ENCODE data around the gene PEMT. TPM values are rescaled to one million over a fixed set of nuclear protein-coding genes. Genes with fewer than 3 reads are reported as not detected.

The PEMT gene
- total RNA-seq, 4 donors from 2014 or later = 17.7 to 24.8 (median 20.6) TPM

DNA sequence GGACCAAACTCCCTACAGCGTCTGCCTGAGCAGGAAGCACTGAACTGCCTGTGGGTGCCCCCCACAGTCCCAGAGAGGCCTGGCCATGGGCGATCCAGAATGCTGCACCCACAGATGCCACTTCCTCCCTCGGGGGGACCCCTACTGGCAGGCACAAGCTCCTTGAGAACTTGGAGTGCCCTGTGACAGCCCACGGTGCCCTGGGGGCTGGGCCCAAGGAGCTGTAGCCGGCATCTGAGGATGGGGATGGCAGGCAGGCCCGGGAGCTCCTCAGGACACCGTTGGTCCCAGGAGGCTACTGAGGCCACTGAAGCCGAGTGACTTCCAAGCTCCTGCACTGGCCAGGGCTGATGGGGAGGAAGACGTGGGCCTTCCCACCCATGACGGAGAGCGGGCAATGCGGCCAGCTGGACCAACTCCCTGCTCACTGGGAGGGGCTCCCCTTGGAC is 80.2 kb downstream of the PEMT start:
- no peak for DNase-seq (ENCODE audit: extremely low spot score)
- Histone ChIP-seq H3K36me3 (peaks cover 0 to 6% (median 2%) of the 10 kb centered on the region in 4 donors), H3K4me1 (peaks cover 0 to 4% (median 0%) of the 10 kb centered on the region in 4 donors), H3K4me3 (no peak overlapping the region), H3K27ac (replicated peaks in 1 of 4) (no peak overlapping the region), H3K27me3 (no peaks in the 10 kb centered on the region), H3K9me3 (no peaks in the 10 kb centered on the region)
- TF ChIP-seq EP300 (IDR thresholded peaks at IDR 0.05) (no peak), POLR2AphosphoS5 (IDR thresholded peaks at IDR 0.05) (no peak), POLR2A (IDR thresholded peaks at IDR 0.05; ENCODE audit: low read depth) (no peak)
- TF ChIP-seq, protein P1, sequence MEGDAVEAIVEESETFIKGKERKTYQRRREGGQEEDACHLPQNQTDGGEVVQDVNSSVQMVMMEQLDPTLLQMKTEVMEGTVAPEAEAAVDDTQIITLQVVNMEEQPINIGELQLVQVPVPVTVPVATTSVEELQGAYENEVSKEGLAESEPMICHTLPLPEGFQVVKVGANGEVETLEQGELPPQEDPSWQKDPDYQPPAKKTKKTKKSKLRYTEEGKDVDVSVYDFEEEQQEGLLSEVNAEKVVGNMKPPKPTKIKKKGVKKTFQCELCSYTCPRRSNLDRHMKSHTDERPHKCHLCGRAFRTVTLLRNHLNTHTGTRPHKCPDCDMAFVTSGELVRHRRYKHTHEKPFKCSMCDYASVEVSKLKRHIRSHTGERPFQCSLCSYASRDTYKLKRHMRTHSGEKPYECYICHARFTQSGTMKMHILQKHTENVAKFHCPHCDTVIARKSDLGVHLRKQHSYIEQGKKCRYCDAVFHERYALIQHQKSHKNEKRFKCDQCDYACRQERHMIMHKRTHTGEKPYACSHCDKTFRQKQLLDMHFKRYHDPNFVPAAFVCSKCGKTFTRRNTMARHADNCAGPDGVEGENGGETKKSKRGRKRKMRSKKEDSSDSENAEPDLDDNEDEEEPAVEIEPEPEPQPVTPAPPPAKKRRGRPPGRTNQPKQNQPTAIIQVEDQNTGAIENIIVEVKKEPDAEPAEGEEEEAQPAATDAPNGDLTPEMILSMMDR (IDR thresholded peaks at IDR 0.05) = no peak
- intact Hi-C loops (cut with DNase I) = no loop called here
- WGBS = 75% methylated on average over 7 of the region's 12 CpGs

- peaks cover 0 to 4% (median 0%) of the 10 kb centered on the region in 4 donors for H3K4me1 ChIP-seq
- TF ChIP-seq POLR2AphosphoS5 (IDR thresholded peaks at IDR 0.05) (no peak), POLR2A (IDR thresholded peaks at IDR 0.05; ENCODE audit: low read depth) (no peak), EP300 (IDR thresholded peaks at IDR 0.05) (no peak)
- TF ChIP-seq, protein P1 (IDR thresholded peaks at IDR 0.05) = no peak
- intact Hi-C loops (cut with DNase I) = no loop called here
- H3K36me3 ChIP-seq = peaks cover 0 to 6% (median 2%) of the 10 kb centered on the region in 4 donors
- no peaks in the 10 kb centered on the region for H3K9me3 ChIP-seq
- no peak for DNase-seq (ENCODE audit: extremely low spot score)
- H3K4me3 ChIP-seq = no peak overlapping the region
- no peaks in the 10 kb centered on the region for H3K27me3 ChIP-seq
- 90% methylated on average over 18 of the region's 20 CpGs for WGBS
- no peak overlapping the region for H3K27ac ChIP-seq (replicated peaks in 1 of 4)
These were observed 80.8 kb downstream of the PEMT start for GRCh38 chr17:17510456-17511292.

DNA sequence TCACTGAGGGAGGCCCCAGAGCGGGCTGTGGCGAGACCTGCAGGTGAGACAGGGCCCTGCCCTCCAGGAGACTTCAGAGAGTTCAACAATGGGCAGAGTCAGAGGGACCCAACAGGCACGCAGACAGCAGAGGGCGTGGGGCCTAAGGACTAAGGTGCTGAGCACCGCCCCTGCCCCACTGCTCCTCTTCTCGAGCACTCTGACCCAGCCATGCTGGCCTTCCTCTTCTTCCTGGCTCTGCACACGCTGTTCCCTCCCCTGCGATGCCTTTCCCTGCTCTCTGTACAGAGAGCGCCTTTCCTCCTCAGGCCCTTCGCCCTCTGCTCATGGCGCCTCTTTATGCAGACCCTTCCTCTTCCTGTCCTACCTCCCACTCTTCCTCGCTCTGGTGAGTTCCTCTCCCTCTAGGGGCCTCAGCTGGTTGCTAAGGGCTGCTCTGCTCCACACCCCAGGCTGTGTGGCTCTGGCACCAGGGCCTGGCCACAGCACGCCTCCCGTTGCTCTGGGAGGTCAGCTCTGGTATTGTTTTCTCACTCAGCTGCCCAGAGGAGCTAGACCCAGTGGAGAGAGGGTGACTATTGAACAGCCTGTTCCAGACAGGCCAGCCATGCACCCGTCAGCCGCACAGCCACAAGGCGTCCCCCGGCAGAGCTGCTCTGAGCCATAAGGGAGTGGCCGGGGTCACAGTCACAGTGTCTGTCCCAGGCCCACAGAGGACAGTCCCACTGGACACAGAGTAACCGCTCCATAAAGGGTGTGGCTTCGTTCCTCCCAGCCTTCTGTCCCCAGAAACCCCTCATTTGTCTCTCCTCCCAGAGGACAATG is 81.7 kb downstream of the PEMT start:
- TF ChIP-seq POLR2AphosphoS5 (IDR thresholded peaks at IDR 0.05) (no peak), POLR2A (IDR thresholded peaks at IDR 0.05; ENCODE audit: low read depth) (no peak), EP300 (IDR thresholded peaks at IDR 0.05) (no peak)
- TF ChIP-seq, protein P1 (IDR thresholded peaks at IDR 0.05) = no peak
- H3K4me3 ChIP-seq = no peak overlapping the region
- 93% methylated on average over 17 of the region's 21 CpGs for WGBS
- no peaks in the 10 kb centered on the region for H3K9me3 ChIP-seq
- no peak overlapping the region for H3K27ac ChIP-seq (replicated peaks in 1 of 4)
- peaks cover 0 to 4% (median 0%) of the 10 kb centered on the region in 4 donors for H3K4me1 ChIP-seq
- H3K27me3 ChIP-seq = no peaks in the 10 kb centered on the region
- intact Hi-C loops (cut with DNase I) = no loop called here
- no peak for DNase-seq (ENCODE audit: extremely low spot score)
- peaks cover 0 to 6% (median 2%) of the 10 kb centered on the region in 4 donors for H3K36me3 ChIP-seq

DNA sequence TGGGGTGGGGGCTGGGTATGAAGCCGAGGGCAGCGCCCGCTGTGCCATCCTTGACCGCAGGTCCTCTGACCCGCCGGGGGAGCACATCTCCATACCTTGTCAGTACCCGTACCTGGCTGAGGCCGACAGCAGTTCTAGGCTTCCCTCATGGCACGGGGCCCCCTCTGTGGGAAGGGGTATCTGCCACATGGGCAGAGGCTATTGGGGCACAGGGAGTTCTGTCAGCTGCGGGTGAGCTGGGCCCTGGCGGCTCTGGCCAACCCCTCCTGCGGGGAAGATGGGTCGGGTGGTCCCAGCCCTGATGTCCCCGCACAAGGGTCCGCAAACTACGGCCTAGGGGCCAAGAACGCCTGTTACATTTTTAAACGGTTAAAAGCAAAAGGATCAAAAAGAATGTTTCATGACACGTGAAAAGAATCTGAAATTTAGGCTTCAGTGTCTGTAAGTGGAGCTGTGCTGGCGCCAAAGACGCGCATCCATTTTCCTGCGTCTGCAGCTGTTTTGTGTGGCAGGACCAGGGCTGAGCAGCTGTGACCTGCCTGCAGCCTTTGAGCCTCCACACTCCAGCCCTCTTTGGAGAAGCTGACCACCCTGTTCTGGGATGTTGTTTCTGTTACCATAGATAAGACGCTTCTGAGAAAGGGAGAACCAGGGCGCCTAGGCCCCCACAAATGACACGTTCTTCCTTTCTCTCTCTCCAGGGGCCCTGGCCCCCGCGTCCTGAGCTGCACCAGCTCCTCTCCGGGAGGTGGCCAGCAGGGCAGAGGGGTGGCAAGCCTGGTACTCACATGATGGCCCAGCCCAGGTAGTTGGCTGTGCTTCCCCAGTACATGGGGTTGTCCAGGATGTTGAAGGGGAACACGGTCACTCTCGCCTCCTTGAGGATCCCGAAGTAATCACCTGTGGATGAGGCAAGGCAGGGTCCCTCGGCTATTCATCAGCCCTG is 82.6 kb downstream of the PEMT start:
- Histone ChIP-seq H3K27ac (replicated peaks in 1 of 4) (no peak overlapping the region), H3K9me3 (no peaks in the 10 kb centered on the region), H3K4me3 (no peak overlapping the region), H3K36me3 (peaks cover 0 to 6% (median 2%) of the 10 kb centered on the region in 4 donors), H3K27me3 (no peaks in the 10 kb centered on the region), H3K4me1 (peaks cover 0 to 4% (median 0%) of the 10 kb centered on the region in 4 donors)
- no peak for DNase-seq (ENCODE audit: extremely low spot score)
- WGBS = 94% methylated on average over 25 of the region's 33 CpGs
- TF ChIP-seq, protein P1 (IDR thresholded peaks at IDR 0.05) = no peak
- TF ChIP-seq POLR2AphosphoS5 (IDR thresholded peaks at IDR 0.05) = no peak
- no peak for TF ChIP-seq POLR2A (IDR thresholded peaks at IDR 0.05; ENCODE audit: low read depth)
- intact Hi-C loops (cut with DNase I) = no loop called here

All from esophagus muscularis mucosa (tissue), 4 donors.